SU-DHL-6 (cell line): ENCODE results near the gene UNC5C.

ENCODE experiments used
- H2AFZ ChIP-seq: fragments of 200-600 bp; sonication (generic); 2 replicates; pipeline ENCODE4 v1.6.1; 2014; ENCODE audit warnings: low read depth, mild to moderate bottlenecking, moderate library complexity, mixed read lengths, antibody characterized with exemption, low read length; ENCODE audit not compliant: severe bottlenecking
- H3F3A ChIP-seq: fragments of 200-600 bp; shearing (Covaris generic); 2 replicates; pipeline ENCODE4 v1.6.0; 2016; ENCODE audit warnings: antibody characterized with exemption, mild to moderate bottlenecking; ENCODE audit not compliant: insufficient read depth
- H3K27ac ChIP-seq: fragments of 200-600 bp; sonication (generic); 2 replicates; pipeline ENCODE4 v1.5.1; 2016; ENCODE audit warnings: low read depth, mild to moderate bottlenecking, low read length, moderate library complexity, mixed read lengths
- H3K27me3 ChIP-seq: fragments of 200-600 bp; sonication (generic), shearing (Covaris generic); 2 replicates; pipeline ENCODE4 v1.6.0; 2014; ENCODE audit warnings: mild to moderate bottlenecking, low read length
- H3K36me3 ChIP-seq: fragments of 200-600 bp; sonication (generic); 2 replicates; pipeline ENCODE4 v1.6.1; 2014; ENCODE audit warnings: mild to moderate bottlenecking, low read length, mixed read lengths
- H3K4me2 ChIP-seq: fragments of 300-600, 200-600 bp; shearing (Covaris generic), sonication (generic); 2 replicates; pipeline ENCODE4 v1.6.0; 2014; ENCODE audit warnings: low read length, low read depth, mild to moderate bottlenecking; ENCODE audit not compliant: poor library complexity, severe bottlenecking
- H3K4me3 ChIP-seq: fragments of 200-600 bp; sonication (generic); 2 replicates; pipeline ENCODE4 v1.5.1; 2014; ENCODE audit warnings: antibody characterized with exemption, low read length, mild to moderate bottlenecking, mixed read lengths; ENCODE audit not compliant: insufficient read depth, poor library complexity, severe bottlenecking
- H3K79me2 ChIP-seq: fragments of 200-600 bp; sonication (generic); 2 replicates; pipeline ENCODE4 v1.6.1; 2014; ENCODE audit warnings: mild to moderate bottlenecking, low read length, moderate library complexity; ENCODE audit not compliant: insufficient read depth
- H3K9ac ChIP-seq: fragments of 200-600 bp; sonication (generic); 2 replicates; pipeline ENCODE4 v1.7.0; 2014; ENCODE audit warnings: mild to moderate bottlenecking, low read length
- H3K9me2 ChIP-seq: fragments of 200-600 bp; sonication (generic); replicated peaks from 2 replicates; pipeline ENCODE4 v1.6.1; 2014; ENCODE audit warnings: low read length; ENCODE audit not compliant: insufficient read depth
- H3K9me3 ChIP-seq: fragments of 200-600 bp; sonication (generic); 2 replicates; pipeline ENCODE4 v1.6.1; 2014; ENCODE audit warnings: low read length, mixed read lengths; ENCODE audit not compliant: insufficient read depth
- H4K20me1 ChIP-seq: fragments of 200-600 bp; sonication (generic); 2 replicates; pipeline ENCODE4 v1.6.1; 2014; ENCODE audit warnings: low read depth, mild to moderate bottlenecking, antibody characterized with exemption, low read length, moderate library complexity, mixed read lengths
- CTCF ChIP-seq: fragments of 200-600 bp; sonication (generic); IDR thresholded peaks from one replicate; pipeline ENCODE4 v1.5.1; 2017; ENCODE audit warnings: antibody characterized with exemption, mild to moderate bottlenecking, low read length, moderate library complexity; ENCODE audit not compliant: insufficient read depth, poor library complexity, severe bottlenecking
- EZH2phosphoT487 ChIP-seq: fragments of 200-600 bp; sonication (generic), shearing (Covaris generic); conservative IDR thresholded peaks from 2 replicates; pipeline ENCODE4 v1.6.1; 2018; ENCODE audit warnings: mild to moderate bottlenecking, antibody characterized with exemption, low read length, moderate library complexity, mixed read lengths

Gene UNC5C

GRCh38 chr4:95355021-95355420 is 193.8 kb downstream of the UNC5C start:
- H3K27me3 ChIP-seq, result no peaks in the 10 kb centered on the region
- no peak overlapping the region for H3K4me3 ChIP-seq
- no peaks in the 10 kb centered on the region for H3K79me2 ChIP-seq
- no peak overlapping the region for H3K4me2 ChIP-seq
- H4K20me1 ChIP-seq, result no peaks in the 10 kb centered on the region
- TF ChIP-seq CTCF (no peak), EZH2phosphoT487 (no peak)
- no peaks in the 10 kb centered on the region for H3K9me3 ChIP-seq
- no peaks in the 10 kb centered on the region for H3K9me2 ChIP-seq
- H3K9ac ChIP-seq, result no peak overlapping the region
- H3F3A ChIP-seq, result no peaks in the 10 kb centered on the region
- H2AFZ ChIP-seq, result no peak overlapping the region
- H3K36me3 ChIP-seq, result no peaks in the 10 kb centered on the region
- no peak overlapping the region for H3K27ac ChIP-seq

GRCh38 chr4:95348418-95348817 is 200.4 kb downstream of the UNC5C start:
- Histone ChIP-seq H3K27me3 (no peaks in the 10 kb centered on the region), H3F3A (no peaks in the 10 kb centered on the region), H3K27ac (no peak overlapping the region), H3K9me3 (no peaks in the 10 kb centered on the region), H3K79me2 (no peaks in the 10 kb centered on the region), H3K9ac (no peak overlapping the region), H3K4me2 (no peak overlapping the region), H4K20me1 (no peaks in the 10 kb centered on the region), H3K36me3 (no peaks in the 10 kb centered on the region), H3K9me2 (no peaks in the 10 kb centered on the region), H3K4me3 (no peak overlapping the region), H2AFZ (no peak overlapping the region)
- TF ChIP-seq EZH2phosphoT487 (no peak), CTCF (no peak)

GRCh38 chr4:95343235-95343634 is 205.5 kb downstream of the UNC5C start:
- Histone ChIP-seq H3K79me2 (no peaks in the 10 kb centered on the region), H3K9me3 (no peaks in the 10 kb centered on the region)

More at GRCh38 chr4:95343235-95343634, 205.5 kb downstream of the UNC5C start:
- Histone ChIP-seq H3K36me3 (no peaks in the 10 kb centered on the region), H4K20me1 (no peaks in the 10 kb centered on the region), H3K4me3 (no peak overlapping the region), H3K9me2 (no peaks in the 10 kb centered on the region), H3K4me2 (no peak overlapping the region), H3K9ac (no peak overlapping the region), H2AFZ (no peak overlapping the region), H3F3A (no peaks in the 10 kb centered on the region), H3K27ac (no peak overlapping the region), H3K27me3 (no peaks in the 10 kb centered on the region)
- TF ChIP-seq EZH2phosphoT487 (no peak), CTCF (no peak)
